Parathyroid adenoma (tissue), 2 donors: ENCODE data around the gene GGA1.

ENCODE experiments used
- H2AFZ ChIP-seq: fragments of 300-600 bp; sonication (generic); one replicate; pipeline ENCODE4 v1.7.0; 2017; ENCODE audit warnings: antibody characterized with exemption, mild to moderate bottlenecking
- H3K27ac ChIP-seq: fragments of 300-600 bp; sonication (generic); one replicate; pipeline ENCODE4 v1.7.0; 2017
- H3K27me3 ChIP-seq: fragments of 300-600 bp; sonication (generic); one replicate; pipeline ENCODE4 v1.7.0; 2017; ENCODE audit warnings: low read length; ENCODE audit not compliant: control insufficient read depth, insufficient read depth
- H3K36me3 ChIP-seq: fragments of 300-600 bp; sonication (generic); one replicate; pipeline ENCODE4 v1.7.0; 2017; ENCODE audit warnings: low read length; ENCODE audit not compliant: control insufficient read depth, insufficient read depth
- H3K4me1 ChIP-seq: fragments of 300-600 bp; sonication (generic); one replicate; pipeline ENCODE4 v1.7.0; 2017; ENCODE audit warnings: control low read depth
- H3K4me2 ChIP-seq: fragments of 300-600 bp; sonication (generic); one replicate; pipeline ENCODE4 v1.7.0; 2017; ENCODE audit warnings: low read length
- H3K4me3 ChIP-seq: fragments of 300-600 bp; sonication (generic); one replicate; pipeline ENCODE4 v1.7.0; 2017; ENCODE audit warnings: low read depth, low read length
- H3K79me2 ChIP-seq: fragments of 300-600 bp; sonication (generic); one replicate; pipeline ENCODE4 v1.7.0; 2017; ENCODE audit warnings: control low read depth
- H3K9ac ChIP-seq: fragments of 300-600 bp; sonication (generic); one replicate; pipeline ENCODE4 v1.7.0; 2017; ENCODE audit warnings: mild to moderate bottlenecking
- H3K9me3 ChIP-seq: fragments of 300-600 bp; sonication (generic); one replicate; pipeline ENCODE4 v1.7.0; 2017; ENCODE audit warnings: low read length; ENCODE audit not compliant: control insufficient read depth
- TF ChIP-seq, protein P1 (sequence below): fragments of 300-600 bp; sonication (generic); IDR thresholded peaks from one replicate; pipeline ENCODE4 v1.7.0; 2017; ENCODE audit warnings: antibody characterized with exemption, mild to moderate bottlenecking
- donor health status: primary hyperparathyroidism.

GGA1 gene

GRCh38 chr22:37561212-37562048 lies 47.2 kb upstream of the GGA1 start:
- peak overlapping the region; percentile 56 for H2AFZ ChIP-seq
- H3K36me3 ChIP-seq: no peaks in the 10 kb centered on the region
- peak overlapping the region; percentile 88 for H3K4me3 ChIP-seq
- H3K79me2 ChIP-seq: no peaks in the 10 kb centered on the region
- peak overlapping the region; percentile 79 for H3K27ac ChIP-seq
- H3K4me2 ChIP-seq: peak overlapping the region; percentile 79
- H3K9ac ChIP-seq: no peak overlapping the region
- H3K4me1 ChIP-seq: peaks cover 8% of the 10 kb centered on the region
- H3K27me3 ChIP-seq: no peaks in the 10 kb centered on the region
- H3K9me3 ChIP-seq: no peaks in the 10 kb centered on the region
- TF ChIP-seq, protein P1, sequence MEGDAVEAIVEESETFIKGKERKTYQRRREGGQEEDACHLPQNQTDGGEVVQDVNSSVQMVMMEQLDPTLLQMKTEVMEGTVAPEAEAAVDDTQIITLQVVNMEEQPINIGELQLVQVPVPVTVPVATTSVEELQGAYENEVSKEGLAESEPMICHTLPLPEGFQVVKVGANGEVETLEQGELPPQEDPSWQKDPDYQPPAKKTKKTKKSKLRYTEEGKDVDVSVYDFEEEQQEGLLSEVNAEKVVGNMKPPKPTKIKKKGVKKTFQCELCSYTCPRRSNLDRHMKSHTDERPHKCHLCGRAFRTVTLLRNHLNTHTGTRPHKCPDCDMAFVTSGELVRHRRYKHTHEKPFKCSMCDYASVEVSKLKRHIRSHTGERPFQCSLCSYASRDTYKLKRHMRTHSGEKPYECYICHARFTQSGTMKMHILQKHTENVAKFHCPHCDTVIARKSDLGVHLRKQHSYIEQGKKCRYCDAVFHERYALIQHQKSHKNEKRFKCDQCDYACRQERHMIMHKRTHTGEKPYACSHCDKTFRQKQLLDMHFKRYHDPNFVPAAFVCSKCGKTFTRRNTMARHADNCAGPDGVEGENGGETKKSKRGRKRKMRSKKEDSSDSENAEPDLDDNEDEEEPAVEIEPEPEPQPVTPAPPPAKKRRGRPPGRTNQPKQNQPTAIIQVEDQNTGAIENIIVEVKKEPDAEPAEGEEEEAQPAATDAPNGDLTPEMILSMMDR: peak; percentile 72

GRCh38 chr22:37562049-37562875 lies 46.4 kb upstream of the GGA1 start:
- H3K4me1 ChIP-seq: peaks cover 10% of the 10 kb centered on the region
- TF ChIP-seq, protein P1: no peak
- no peak overlapping the region for H3K9ac ChIP-seq

DNA sequence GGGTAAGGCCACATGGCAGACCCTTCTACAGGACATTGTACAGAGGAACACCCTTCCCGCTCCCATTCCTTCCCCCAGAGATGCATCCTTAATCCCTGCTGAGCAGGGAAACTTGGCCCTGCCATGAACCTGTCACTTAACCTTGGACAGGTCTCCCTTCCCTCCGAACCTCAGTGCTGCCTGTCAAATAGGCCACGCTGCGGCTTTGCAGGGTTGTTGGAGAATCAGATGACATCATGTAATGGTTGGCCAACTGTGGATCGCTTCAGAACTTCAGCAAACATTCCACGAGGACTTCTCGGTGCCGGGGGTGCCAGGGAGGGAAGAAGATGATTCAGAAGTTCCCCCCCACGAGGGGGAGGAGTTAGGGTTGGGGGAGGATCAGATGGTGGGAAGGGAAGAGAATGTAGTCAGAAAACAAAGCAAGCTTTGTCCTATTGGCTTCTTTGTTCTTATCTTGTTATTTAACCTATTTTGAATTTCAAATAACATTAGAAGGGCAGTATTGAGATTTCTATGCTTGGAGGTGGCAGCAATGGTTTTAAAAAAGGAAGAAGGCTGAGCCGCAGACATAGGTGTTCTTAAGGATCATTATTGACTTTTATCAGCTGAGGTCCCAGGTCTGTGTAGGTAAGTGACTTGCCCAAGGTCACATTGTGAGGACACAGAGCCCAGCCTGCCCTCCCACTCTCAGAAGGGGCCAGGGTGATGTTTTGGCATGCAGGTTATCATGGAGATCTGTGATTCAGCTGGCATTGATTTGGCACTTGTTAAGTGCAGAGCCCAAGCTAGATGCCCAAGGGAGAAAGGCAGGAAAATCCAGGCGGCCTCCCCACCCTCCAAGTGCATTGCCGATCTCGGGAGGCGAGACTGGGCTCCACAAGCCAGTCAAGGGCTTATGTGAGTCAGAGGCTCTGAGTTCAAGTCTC lies 45.2 kb upstream of the GGA1 start:
- Histone ChIP-seq H3K27me3 (no peaks in the 10 kb centered on the region), H3K9me3 (no peaks in the 10 kb centered on the region), H3K4me1 (peaks cover 10% of the 10 kb centered on the region), H3K4me2 (peak overlapping the region; percentile 33), H3K9ac (no peak overlapping the region), H3K79me2 (peaks cover 8% of the 10 kb centered on the region), H2AFZ (no peak overlapping the region), H3K36me3 (no peaks in the 10 kb centered on the region), H3K4me3 (no peak overlapping the region), H3K27ac (peak overlapping the region; percentile 22)
- TF ChIP-seq, protein P1: no peak

More at GRCh38 chr22:37562049-37562875, 46.4 kb upstream of the GGA1 start:
- Histone ChIP-seq H3K4me2 (peak overlapping the region; percentile 79), H3K9me3 (no peaks in the 10 kb centered on the region), H2AFZ (no peak overlapping the region), H3K4me3 (peak overlapping the region; percentile 88), H3K27me3 (no peaks in the 10 kb centered on the region), H3K79me2 (peaks cover 7% of the 10 kb centered on the region), H3K27ac (no peak overlapping the region), H3K36me3 (no peaks in the 10 kb centered on the region)

DNA sequence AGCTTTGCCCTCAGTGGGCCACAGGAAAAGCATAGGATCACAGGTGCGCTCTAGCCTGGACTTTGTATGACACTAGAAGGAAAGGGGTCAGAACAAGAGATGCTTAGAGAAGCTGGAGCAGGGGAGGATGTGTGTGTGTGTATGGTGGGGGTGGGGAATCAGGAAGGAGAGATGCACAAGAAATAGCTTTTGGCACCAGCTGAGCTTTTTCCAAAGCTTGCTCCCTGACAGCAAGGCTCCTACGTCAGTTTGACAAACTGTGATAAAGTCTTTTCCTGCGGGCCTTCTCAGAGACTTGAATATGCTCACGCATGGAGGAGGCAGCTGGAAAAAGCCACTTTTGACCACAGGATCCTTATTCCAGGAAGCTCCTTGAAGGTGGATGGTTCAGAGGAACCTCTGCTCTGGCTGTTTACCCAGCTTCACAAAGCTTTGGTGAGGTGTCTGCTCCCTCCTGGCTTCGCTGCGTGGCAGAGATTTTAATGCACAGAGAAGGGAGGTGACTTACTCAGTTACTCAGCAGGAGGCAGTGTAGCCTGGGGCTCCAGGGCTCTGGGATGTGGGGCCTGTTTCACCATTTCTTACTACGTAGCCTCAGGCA lies 44.4 kb upstream of the GGA1 start:
- Histone ChIP-seq H3K4me1 (peaks cover 10% of the 10 kb centered on the region), H3K79me2 (peaks cover 8% of the 10 kb centered on the region), H3K27me3 (no peaks in the 10 kb centered on the region), H3K4me3 (no peak overlapping the region), H3K9ac (no peak overlapping the region), H3K4me2 (peak overlapping the region; percentile 33), H3K9me3 (no peaks in the 10 kb centered on the region), H3K36me3 (no peaks in the 10 kb centered on the region), H3K27ac (peak overlapping the region; percentile 22), H2AFZ (no peak overlapping the region)
- TF ChIP-seq, protein P1: no peak
